CD4-positive, alpha-beta T cell treated with Interferon gamma for 1 hour (primary cell): ENCODE measurements around the gene KRTAP25-1.

Source experiments
- DNase-seq: peaks from one replicate; pipeline ENCODE4 v3.0.0-alpha.2; 2020

The KRTAP25-1 gene

DNA sequence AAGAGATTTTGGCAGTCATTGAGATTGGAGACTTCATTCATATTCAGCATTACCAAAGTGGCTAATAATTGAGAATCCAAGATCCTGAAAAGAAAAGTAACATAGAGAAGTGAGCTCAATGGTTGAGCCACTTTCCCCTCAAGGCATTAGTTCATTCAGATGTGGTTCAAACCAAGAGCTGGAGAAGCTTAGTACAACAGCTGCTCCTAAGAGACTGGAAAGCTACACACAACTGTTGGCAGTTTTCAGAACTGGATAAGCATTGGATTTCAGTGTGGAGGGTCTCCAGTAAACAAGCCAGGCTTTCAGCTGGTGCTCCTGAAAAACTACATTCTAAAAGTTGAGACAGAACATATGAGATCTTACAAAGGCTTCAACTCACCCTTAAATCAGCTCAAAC lies 44.3 kb downstream of the KRTAP25-1 start:
- no peak for DNase-seq

- DNase-seq: no peak
Observed at GRCh38 chr21:30243691-30244090, 45.6 kb downstream of the KRTAP25-1 start.

- DNase-seq: no peak
Observed at GRCh38 chr21:30240661-30241060, 48.7 kb downstream of the KRTAP25-1 start.
